GM23338 (cell line): Measurements from ENCODE around the gene CACNA2D1. TPM values are rescaled to one million over a fixed set of nuclear protein-coding genes. Genes with fewer than 3 reads are reported as not detected.

ENCODE experiments used
- ATAC-seq: fragments of 200-7000 bp; cut with Tn5 transposase; 3 replicates; pipeline ENCODE4 v1.9.1; 2020
- DNase-seq: peaks from one replicate; pipeline ENCODE4 v3.0.0-alpha.2; 2015; ENCODE audit warnings: low spot score
- H2AFZ ChIP-seq: fragments of 200-600 bp; sonication (generic); 2 replicates; pipeline ENCODE4 v1.8.0; 2016; ENCODE audit warnings: antibody characterized with exemption, mild to moderate bottlenecking, moderate library complexity
- H3F3A ChIP-seq: fragments of 200-600 bp; sonication (generic); replicated peaks from 2 replicates; pipeline ENCODE4 v1.8.0; 2017; ENCODE audit warnings: antibody characterized with exemption, mixed run types, low read depth
- H3K27ac ChIP-seq: fragments of 200-600 bp; sonication (generic); 2 replicates; pipeline ENCODE4 v1.6.1; 2016; ENCODE audit warnings: low read depth
- H3K27me3 ChIP-seq: fragments of 200-600 bp; sonication (generic); 2 replicates; pipeline ENCODE4 v1.8.0; 2016; ENCODE audit warnings: mild to moderate bottlenecking, mixed run types, moderate library complexity; ENCODE audit not compliant: insufficient read depth
- H3K36me3 ChIP-seq: fragments of 200-600 bp; sonication (generic); 2 replicates; pipeline ENCODE4 v1.8.0; 2016; ENCODE audit warnings: mild to moderate bottlenecking; ENCODE audit not compliant: insufficient read depth
- H3K4me1 ChIP-seq: fragments of 200-600 bp; sonication (generic); 2 replicates; pipeline ENCODE4 v1.8.0; 2016; ENCODE audit warnings: mild to moderate bottlenecking, moderate library complexity; ENCODE audit not compliant: insufficient read depth
- H3K4me2 ChIP-seq: fragments of 200-600 bp; sonication (generic); 2 replicates; pipeline ENCODE4 v1.7.1; 2017; ENCODE audit warnings: mixed run types
- H3K4me3 ChIP-seq: fragments of 200-600 bp; sonication (generic); 2 replicates; pipeline ENCODE4 v1.6.1; 2016; ENCODE audit warnings: mixed run types
- H3K79me2 ChIP-seq: fragments of 200-600 bp; sonication (generic); replicated peaks from 2 replicates; pipeline ENCODE4 v1.8.0; 2017; ENCODE audit warnings: mild to moderate bottlenecking; ENCODE audit not compliant: insufficient read depth
- H3K9me2 ChIP-seq: fragments of 200-600 bp; sonication (generic); 2 replicates; pipeline ENCODE4 v1.8.0; 2017; ENCODE audit not compliant: insufficient read depth
- H4K20me1 ChIP-seq: fragments of 200-600 bp; sonication (generic); replicated peaks from 2 replicates; pipeline ENCODE4 v1.8.0; 2017; ENCODE audit warnings: mild to moderate bottlenecking; ENCODE audit not compliant: insufficient read depth
- H3K27ac Mint-ChIP-seq: 2 replicates; pipeline ENCODE4 v1.8.0; 2020; ENCODE audit warnings: inconsistent platforms, mild to moderate bottlenecking, moderate library complexity, mixed read lengths
- H3K27me3 Mint-ChIP-seq: 3 replicates; pipeline ENCODE4 v1.8.0; 2022; ENCODE audit warnings: low read depth, mild to moderate bottlenecking, moderate library complexity, mixed read lengths, inconsistent platforms; ENCODE audit not compliant: insufficient read depth, poor library complexity
- H3K36me3 Mint-ChIP-seq: 3 replicates; pipeline ENCODE4 v1.8.0; 2021; ENCODE audit warnings: low read depth, mild to moderate bottlenecking, inconsistent platforms, moderate library complexity, mixed read lengths
- H3K4me1 Mint-ChIP-seq: 3 replicates; pipeline ENCODE4 v1.8.0; 2020; ENCODE audit warnings: mild to moderate bottlenecking, inconsistent platforms, mixed read lengths
- H3K4me3 Mint-ChIP-seq: 3 replicates; pipeline ENCODE4 v1.8.0; 2021; ENCODE audit warnings: moderate library complexity, mild to moderate bottlenecking, inconsistent platforms, mixed read lengths
- H3K9me3 Mint-ChIP-seq: 3 replicates; pipeline ENCODE4 v1.8.0; 2020; ENCODE audit warnings: moderate library complexity, mild to moderate bottlenecking, inconsistent platforms, mixed read lengths
- CREB1 ChIP-seq: fragments of 250-450 bp; sonication (Bioruptor Pico); IDR thresholded peaks from 2 replicates; pipeline ENCODE4 v1.5.0; 2020; ENCODE audit warnings: low read depth, mild to moderate bottlenecking, moderate library complexity
- CTCF ChIP-seq, 2 experiments: fragments of 200-600 bp in 1 of 2; sonication (generic) in 1 of 2; conservative IDR thresholded peaks; 2 replicates each; pipeline versions ENCODE4 v1.5.1 to v1.6.1; 2016 to 2017; ENCODE audit warnings: antibody characterized with exemption in 2 of 2, low read depth in 2 of 2, mild to moderate bottlenecking in 2 of 2, moderate library complexity in 1 of 2
- ETS1 ChIP-seq: IDR thresholded peaks from 2 replicates; pipeline ENCODE4 v1.6.1; 2016; ENCODE audit warnings: antibody characterized with exemption
- EZH2 ChIP-seq: fragments of 200-600 bp; sonication (generic); IDR thresholded peaks from one replicate; pipeline ENCODE4 v1.8.0; 2017; ENCODE audit warnings: antibody characterized with exemption, mild to moderate bottlenecking, low read depth; ENCODE audit not compliant: unreplicated experiment
- EZH2phosphoT487 ChIP-seq: fragments of 200-600 bp; sonication (generic); IDR thresholded peaks from one replicate; pipeline ENCODE4 v1.8.1; 2018; ENCODE audit warnings: antibody characterized with exemption; ENCODE audit not compliant: unreplicated experiment
- JUNB ChIP-seq: IDR thresholded peaks from one replicate; pipeline ENCODE4 v1.6.1; 2016; ENCODE audit warnings: antibody characterized with exemption; ENCODE audit not compliant: unreplicated experiment
- NANOG ChIP-seq: IDR thresholded peaks from 2 replicates; pipeline ENCODE4 v1.6.1; 2016; ENCODE audit warnings: antibody characterized with exemption, borderline replicate concordance
- POLR2AphosphoS5 ChIP-seq: IDR thresholded peaks from 2 replicates; pipeline ENCODE4 v1.6.1; 2016; ENCODE audit warnings: antibody characterized with exemption, low read depth
- REST ChIP-seq: IDR thresholded peaks from one replicate; pipeline ENCODE4 v1.6.1; 2018; ENCODE audit warnings: antibody characterized with exemption; ENCODE audit not compliant: unreplicated experiment
- STAT1 ChIP-seq: IDR thresholded peaks from one replicate; pipeline ENCODE4 v1.6.1; 2016; ENCODE audit warnings: antibody characterized with exemption; ENCODE audit not compliant: unreplicated experiment
- ZNF114 ChIP-seq: fragments of 250-450 bp; sonication (Bioruptor Pico); IDR thresholded peaks from 2 replicates; pipeline ENCODE4 v1.5.0; 2020; ENCODE audit warnings: mild to moderate bottlenecking, moderate library complexity
- ZNF331 ChIP-seq: fragments of 250-450 bp; sonication (Bioruptor Pico); IDR thresholded peaks from 2 replicates; pipeline ENCODE4 v1.5.0; 2020; ENCODE audit warnings: low read depth, mild to moderate bottlenecking, moderate library complexity
- polyA plus RNA-seq: library from polyadenylated mRNA; unstranded; fragments of >200 nt; fragmentation: Nextera tagmentation; extraction: Ambion mirVana; gene quantifications from 2 replicates; pipeline ENCODE4 v1.2.1, GENCODE V29; 2016
- total RNA-seq: library from RNA; depleted of rRNA; stranded (reverse); fragments of >200 nt; shearing (Covaris generic); gene quantifications from 2 replicates; pipeline ENCODE4 v1.2.3, GENCODE V29; 2014
- TF ChIP-seq, protein P1 (sequence below): fragments of 250-450 bp; sonication (Bioruptor Pico); IDR thresholded peaks from 2 replicates; pipeline ENCODE4 v1.5.0; 2020; ENCODE audit warnings: mild to moderate bottlenecking, moderate library complexity

Gene CACNA2D1
- total and polyA plus RNA-seq, 2 experiments from 2014 or later: 7.0 to 20.4 TPM

GRCh38 chr7:82442492-82443035 is 1.0 kb downstream of the CACNA2D1 start:
- Mint-ChIP-seq H3K36me3 (no peaks in the 10 kb centered on the region; the same call in 2 of the 3 replicates), H3K9me3 (no peaks in the 10 kb centered on the region), H3K4me1 (peaks cover 30% of the 10 kb centered on the region), H3K4me3 (peak overlapping the region; percentile 97), H3K27me3 (peaks cover 7% of the 10 kb centered on the region), H3K27ac (peak overlapping the region; percentile 94)
- DNase-seq: peak; percentile 15
- peaks cover 36% of the 10 kb centered on the region for H3K79me2 ChIP-seq
- 0 out of 2 replicates have a peak, but pooled peaks cover 4% of the 10 kb centered on the region for H3F3A ChIP-seq
- ATAC-seq: no peak
- H2AFZ ChIP-seq: no peak overlapping the region; the same call in 1 of the 2 replicates
- no peaks in the 10 kb centered on the region for H3K9me2 ChIP-seq
- no peak overlapping the region for H3K27ac ChIP-seq
- H3K36me3 ChIP-seq: no peaks in the 10 kb centered on the region
- peak overlapping the region; percentile 77 for H3K4me2 ChIP-seq
- H3K4me3 ChIP-seq: peak overlapping the region; percentile 63
- TF ChIP-seq NANOG: no peak
- TF ChIP-seq, protein P1, sequence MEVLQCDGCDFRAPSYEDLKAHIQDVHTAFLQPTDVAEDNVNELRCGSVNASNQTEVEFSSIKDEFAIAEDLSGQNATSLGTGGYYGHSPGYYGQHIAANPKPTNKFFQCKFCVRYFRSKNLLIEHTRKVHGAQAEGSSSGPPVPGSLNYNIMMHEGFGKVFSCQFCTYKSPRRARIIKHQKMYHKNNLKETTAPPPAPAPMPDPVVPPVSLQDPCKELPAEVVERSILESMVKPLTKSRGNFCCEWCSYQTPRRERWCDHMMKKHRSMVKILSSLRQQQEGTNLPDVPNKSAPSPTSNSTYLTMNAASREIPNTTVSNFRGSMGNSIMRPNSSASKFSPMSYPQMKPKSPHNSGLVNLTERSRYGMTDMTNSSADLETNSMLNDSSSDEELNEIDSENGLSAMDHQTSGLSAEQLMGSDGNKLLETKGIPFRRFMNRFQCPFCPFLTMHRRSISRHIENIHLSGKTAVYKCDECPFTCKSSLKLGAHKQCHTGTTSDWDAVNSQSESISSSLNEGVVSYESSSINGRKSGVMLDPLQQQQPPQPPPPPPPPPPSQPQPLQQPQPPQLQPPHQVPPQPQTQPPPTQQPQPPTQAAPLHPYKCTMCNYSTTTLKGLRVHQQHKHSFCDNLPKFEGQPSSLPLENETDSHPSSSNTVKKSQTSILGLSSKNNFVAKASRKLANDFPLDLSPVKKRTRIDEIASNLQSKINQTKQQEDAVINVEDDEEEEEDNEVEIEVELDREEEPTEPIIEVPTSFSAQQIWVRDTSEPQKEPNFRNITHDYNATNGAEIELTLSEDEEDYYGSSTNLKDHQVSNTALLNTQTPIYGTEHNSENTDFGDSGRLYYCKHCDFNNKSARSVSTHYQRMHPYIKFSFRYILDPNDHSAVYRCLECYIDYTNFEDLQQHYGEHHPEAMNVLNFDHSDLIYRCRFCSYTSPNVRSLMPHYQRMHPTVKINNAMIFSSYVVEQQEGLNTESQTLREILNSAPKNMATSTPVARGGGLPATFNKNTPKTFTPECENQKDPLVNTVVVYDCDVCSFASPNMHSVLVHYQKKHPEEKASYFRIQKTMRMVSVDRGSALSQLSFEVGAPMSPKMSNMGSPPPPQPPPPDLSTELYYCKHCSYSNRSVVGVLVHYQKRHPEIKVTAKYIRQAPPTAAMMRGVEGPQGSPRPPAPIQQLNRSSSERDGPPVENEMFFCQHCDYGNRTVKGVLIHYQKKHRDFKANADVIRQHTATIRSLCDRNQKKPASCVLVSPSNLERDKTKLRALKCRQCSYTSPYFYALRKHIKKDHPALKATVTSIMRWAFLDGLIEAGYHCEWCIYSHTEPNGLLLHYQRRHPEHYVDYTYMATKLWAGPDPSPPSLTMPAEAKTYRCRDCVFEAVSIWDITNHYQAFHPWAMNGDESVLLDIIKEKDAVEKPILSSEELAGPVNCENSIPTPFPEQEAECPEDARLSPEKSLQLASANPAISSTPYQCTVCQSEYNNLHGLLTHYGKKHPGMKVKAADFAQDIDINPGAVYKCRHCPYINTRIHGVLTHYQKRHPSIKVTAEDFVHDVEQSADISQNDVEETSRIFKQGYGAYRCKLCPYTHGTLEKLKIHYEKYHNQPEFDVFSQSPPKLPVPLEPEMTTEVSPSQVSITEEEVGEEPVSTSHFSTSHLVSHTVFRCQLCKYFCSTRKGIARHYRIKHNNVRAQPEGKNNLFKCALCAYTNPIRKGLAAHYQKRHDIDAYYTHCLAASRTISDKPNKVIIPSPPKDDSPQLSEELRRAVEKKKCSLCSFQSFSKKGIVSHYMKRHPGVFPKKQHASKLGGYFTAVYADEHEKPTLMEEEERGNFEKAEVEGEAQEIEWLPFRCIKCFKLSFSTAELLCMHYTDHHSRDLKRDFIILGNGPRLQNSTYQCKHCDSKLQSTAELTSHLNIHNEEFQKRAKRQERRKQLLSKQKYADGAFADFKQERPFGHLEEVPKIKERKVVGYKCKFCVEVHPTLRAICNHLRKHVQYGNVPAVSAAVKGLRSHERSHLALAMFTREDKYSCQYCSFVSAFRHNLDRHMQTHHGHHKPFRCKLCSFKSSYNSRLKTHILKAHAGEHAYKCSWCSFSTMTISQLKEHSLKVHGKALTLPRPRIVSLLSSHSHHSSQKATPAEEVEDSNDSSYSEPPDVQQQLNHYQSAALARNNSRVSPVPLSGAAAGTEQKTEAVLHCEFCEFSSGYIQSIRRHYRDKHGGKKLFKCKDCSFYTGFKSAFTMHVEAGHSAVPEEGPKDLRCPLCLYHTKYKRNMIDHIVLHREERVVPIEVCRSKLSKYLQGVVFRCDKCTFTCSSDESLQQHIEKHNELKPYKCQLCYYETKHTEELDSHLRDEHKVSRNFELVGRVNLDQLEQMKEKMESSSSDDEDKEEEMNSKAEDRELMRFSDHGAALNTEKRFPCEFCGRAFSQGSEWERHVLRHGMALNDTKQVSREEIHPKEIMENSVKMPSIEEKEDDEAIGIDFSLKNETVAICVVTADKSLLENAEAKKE (CRISPR knock-in tag): no peak
- TF ChIP-seq POLR2AphosphoS5: no peak
- TF ChIP-seq REST: no peak
- no peak for TF ChIP-seq ETS1
- no peak for TF ChIP-seq EZH2
- no peak for TF ChIP-seq CTCF (conservative IDR thresholded peaks at IDR 0.05; ENCODE audit: low read depth in 2 of 2)
- no peak for TF ChIP-seq ZNF331 (CRISPR knock-in tag)
- TF ChIP-seq STAT1: no peak
- no peak for TF ChIP-seq EZH2phosphoT487
- TF ChIP-seq ZNF114: no peak
- TF ChIP-seq CREB1 (CRISPR knock-in tag): no peak
- no peak for TF ChIP-seq JUNB
- H4K20me1 ChIP-seq: no peaks in the 10 kb centered on the region
- peaks cover 37% of the 10 kb centered on the region for H3K4me1 ChIP-seq
- H3K27me3 ChIP-seq: peaks cover 23% of the 10 kb centered on the region
